ENCODE data around the gene OLFML3. TPM values are rescaled to one million over a fixed set of nuclear protein-coding genes. Genes with fewer than 3 reads are reported as not detected.
"Not testable (repeated sequence)": the region's sequence is repeated elsewhere in the genome, so short reads cannot be mapped to it uniquely, and the experiment has no call there.

OLFML3 gene
- polyA plus RNA-seq, 5 donors = 251 to 302 (median 269) TPM

GRCh38 chr1:113946678-113947387 lies 32.4 kb upstream of the OLFML3 start:
- DNase-seq = no peak

DNA sequence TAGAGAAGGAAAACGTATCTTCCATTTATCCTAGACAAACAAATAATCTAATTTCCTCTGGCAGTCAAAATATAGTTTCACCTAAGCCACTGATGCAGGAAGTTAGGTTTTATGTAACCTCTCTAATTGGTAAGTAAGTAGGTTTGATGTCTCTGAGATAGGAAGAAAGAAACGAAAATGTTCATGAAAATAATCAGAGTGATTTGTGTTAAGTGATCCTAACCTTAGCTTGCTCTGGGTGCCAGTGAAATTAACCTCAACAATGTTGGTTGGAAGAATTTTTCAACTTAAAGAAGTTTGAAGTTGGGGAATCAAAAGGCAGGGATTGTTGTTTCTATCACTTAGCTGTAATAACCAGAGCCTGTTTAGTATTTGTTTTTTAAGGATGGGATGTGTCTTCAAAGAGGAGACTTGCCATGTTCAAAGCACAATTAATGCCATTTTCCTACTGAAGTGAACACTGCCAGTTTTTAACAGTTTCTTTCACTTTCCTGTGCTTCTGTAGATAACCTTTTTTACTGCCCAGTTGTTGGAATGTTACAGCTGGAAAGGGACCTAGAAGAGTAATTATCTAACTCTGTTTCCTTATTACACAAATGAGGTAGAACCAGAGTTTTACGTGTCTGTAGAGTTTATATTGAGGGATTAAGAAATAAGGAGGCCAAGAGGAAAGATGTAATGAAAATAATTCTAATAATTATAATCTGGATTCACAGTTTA lies 31.7 kb upstream of the OLFML3 start:
- no peak for DNase-seq

DNA sequence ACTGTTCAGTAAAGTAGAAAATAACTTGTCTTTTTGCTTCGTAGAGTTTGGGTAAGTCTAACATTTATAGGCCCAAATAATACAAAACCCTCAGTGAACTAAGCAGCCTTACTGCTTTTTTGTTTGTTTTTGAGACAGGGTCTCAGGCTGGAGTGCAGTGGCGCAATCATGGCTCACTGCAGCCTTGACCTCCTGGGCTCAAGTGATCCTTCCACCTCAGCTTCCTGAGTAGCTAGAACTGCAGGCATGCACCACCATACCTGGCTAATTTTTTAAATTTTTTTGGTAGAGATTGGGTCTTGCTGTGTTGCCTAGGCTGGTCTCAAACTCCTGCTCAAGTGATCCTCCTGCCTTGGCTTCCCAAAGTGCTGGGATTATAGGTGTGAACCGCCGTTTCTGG lies 31.1 kb upstream of the OLFML3 start:
- not testable (repeated sequence) for DNase-seq

DNA sequence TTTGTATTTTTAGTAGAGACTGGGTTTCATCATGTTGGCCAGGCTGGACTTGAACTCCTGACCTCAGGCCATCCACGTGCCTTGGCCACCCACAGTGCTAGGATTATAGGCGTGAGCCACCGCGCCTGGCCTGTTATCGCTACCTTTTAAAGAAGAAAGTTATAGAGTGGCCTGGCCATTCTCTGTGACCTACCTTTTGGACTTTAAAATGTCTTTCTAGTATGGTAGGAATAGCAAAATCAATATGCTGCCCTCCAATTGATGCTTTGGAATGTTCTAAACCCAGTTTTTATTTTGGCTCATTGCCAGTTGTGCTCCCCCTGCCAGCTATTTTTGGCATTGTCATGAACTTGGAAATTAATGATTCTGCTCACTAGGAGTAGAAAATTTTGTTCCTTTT lies 30.3 kb upstream of the OLFML3 start:
- no peak for DNase-seq

- no peak for DNase-seq
Measured at GRCh38 chr1:113950908-113951307, 28.4 kb upstream of the OLFML3 start.

DNA sequence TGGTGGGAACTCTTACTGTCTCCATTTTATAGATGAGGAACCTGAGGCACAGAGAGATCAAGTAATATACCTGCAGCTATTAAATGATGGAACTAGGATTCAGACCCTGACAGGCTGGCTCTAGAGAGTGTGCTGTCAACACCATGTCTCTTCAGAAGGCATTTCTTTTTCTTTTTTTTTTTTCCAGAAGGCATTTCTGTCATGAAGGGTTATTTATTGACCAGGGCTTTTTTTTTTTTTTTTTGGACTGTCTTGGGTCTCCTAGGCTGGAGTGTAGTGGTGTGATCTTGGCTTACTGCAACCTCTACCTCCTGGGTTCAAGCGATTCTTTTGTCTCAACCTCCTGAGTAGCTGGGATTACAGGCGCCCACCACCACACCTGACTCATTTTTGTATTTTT lies 27.6 kb upstream of the OLFML3 start:
- no peak for DNase-seq

GRCh38 chr1:113957984-113958383 lies 21.3 kb upstream of the OLFML3 start:
- DNase-seq = no peak

GRCh38 chr1:113958691-113959090 lies 20.6 kb upstream of the OLFML3 start:
- no peak for DNase-seq

- no peak for DNase-seq
Measured at GRCh38 chr1:113963281-113963906, 15.9 kb upstream of the OLFML3 start.

DNA sequence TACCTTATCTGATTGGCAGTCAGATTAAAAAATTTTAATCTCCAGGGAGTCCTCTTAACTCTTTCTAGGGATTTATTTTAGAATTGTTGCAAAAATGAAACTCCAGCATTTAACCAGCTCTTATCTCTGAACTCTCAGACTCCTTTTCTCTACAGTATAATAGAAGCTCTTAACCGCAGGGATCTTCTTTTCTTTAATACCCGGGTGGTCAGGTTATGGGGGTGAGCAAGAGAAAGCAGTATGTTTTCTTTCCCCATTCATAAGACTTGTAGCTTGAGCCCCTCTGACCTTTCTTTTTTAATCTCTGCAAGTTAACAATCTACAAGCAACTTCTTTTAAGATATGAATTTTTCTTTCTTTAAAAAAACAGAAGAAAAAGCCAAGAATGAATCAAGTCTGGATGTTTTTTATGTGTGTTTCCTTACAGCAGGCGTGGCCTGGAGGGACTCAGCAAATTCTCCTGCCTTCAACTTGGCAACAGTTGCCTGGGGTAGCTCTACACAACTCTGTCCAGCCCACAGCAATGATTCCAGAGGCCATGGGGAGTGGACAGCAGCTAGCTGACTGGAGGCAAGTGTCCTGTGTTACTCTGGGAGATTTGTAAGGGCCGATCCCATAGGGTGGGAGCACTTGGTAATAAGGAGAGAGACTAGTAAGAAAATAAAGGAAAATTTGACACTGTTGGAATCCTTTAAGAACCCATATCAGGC lies 13.4 kb upstream of the OLFML3 start:
- DNase-seq = no peak

GRCh38 chr1:113972954-113973353 lies 6.3 kb upstream of the OLFML3 start:
- no peak for DNase-seq

- DNase-seq = no peak
Measured at GRCh38 chr1:113975211-113975895, 3.9 kb upstream of the OLFML3 start.

DNA sequence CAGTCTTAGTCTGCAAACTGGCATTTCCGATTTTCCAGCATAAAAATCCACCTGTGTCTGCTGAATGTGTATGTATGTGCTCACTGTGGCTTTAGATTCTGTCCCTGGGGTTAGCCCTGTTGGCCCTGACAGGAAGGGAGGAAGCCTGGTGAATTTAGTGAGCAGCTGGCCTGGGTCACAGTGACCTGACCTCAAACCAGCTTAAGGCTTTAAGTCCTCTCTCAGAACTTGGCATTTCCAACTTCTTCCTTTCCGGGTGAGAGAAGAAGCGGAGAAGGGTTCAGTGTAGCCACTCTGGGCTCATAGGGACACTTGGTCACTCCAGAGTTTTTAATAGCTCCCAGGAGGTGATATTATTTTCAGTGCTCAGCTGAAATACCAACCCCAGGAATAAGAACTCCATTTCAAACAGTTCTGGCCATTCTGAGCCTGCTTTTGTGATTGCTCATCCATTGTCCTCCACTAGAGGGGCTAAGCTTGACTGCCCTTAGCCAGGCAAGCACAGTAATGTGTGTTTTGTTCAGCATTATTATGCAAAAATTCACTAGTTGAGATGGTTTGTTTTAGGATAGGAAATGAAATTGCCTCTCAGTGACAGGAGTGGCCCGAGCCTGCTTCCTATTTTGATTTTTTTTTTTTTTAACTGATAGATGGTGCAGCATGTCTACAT lies 2.5 kb upstream of the OLFML3 start:
- DNase-seq = no peak

DNA sequence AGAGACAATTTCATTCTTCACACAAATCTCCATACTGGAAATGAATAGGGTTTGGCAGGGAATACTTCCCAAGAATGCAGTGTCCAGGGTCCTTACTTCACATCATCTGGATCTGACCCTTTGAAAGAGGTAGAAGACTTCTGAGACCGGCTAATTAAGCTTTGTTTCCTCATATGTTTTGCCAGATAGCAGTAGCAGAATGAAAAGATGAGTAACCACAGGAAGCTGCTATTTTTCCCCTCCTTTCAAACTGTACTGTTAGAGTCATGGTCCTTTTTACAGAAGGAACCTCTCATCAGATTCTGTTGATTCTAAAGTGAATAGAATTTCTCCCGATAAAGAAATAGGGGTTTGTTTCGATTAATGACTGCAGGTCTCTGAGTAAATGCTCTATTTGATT lies 1.4 kb upstream of the OLFML3 start:
- DNase-seq = no peak

DNA sequence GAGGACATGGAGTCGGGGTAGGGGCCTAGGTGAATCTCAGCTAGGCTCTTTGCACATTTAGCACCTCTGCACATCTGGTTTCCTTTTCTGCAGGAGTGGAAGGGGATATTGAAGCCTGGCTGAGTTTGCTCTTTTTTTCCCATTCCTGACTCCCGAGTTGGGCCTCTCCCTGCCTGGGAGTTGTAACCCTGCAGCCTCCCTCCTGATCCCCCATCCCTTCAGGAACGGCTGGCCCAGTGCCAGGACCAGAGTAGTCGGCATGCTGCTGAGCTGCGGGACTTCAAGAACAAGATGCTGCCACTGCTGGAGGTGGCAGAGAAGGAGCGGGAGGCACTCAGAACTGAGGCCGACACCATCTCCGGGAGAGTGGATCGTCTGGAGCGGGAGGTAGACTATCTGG lies 836 bp downstream of the OLFML3 start:
- DNase-seq = peak; percentile 67 to 75

GRCh38 chr1:113981962-113982931 lies 3.0 kb downstream of the OLFML3 start:
- peak; percentile 79 to 82 for DNase-seq

DNA sequence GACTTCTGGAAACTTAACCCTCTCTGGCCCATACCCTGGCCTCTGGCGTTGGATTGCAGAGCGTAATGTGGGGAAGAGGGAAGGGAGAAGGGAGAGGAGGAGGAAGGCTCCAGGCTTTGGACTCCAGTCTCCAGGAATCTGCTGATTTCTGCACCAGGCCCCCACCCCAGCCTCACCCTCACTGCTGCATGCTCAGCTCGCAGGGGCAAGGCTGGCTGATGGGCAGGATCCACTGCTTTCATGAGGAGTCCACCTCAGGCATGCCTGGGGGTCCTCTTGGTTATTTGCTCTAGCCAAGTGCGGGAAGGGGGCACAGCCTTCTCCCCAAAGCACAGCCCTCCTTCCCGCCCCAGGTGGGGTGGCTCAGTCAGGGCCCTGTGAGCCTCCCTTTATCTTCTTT lies 3.7 kb downstream of the OLFML3 start:
- no peak for DNase-seq

DNA sequence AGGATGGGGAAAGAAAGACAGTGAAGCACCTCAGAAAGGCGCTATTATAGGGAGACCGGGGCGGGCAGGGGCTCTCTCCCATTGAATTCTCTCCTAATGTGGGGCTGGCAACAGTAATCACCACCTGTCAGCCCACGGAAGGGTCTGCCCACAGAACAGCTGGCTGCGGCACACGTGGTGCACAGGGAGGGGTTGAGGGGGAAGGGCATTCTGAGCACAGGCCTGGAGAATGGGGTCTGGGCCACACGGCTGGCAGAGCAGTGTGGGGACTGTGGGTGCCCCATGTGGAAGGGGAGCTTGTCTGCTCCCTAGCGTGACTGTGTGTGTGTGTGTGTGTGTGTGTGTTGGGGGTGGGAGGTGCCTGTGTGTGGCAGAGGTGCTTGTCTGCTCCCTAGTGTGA lies 4.1 kb downstream of the OLFML3 start:
- DNase-seq = no peak

DNA sequence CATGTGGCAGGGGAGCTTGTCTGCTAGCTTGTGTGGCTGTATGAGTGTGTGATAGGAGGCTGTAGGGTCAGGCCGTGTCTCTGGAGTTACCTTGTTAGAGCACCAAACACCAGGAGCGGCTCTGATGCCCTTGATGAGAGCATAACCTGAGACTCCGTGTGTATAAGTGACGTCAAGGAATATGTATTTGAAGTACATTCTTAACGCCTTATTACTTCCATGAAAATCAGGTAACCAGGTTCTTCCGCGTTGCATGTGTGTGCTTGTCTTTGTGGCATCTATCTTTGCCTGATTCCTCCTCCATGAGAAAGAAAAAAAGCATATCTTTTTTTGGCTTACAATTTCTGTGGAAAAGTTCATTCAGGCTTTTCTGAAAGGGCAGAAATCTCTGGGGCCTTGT lies 4.6 kb downstream of the OLFML3 start:
- DNase-seq = no peak

DNA sequence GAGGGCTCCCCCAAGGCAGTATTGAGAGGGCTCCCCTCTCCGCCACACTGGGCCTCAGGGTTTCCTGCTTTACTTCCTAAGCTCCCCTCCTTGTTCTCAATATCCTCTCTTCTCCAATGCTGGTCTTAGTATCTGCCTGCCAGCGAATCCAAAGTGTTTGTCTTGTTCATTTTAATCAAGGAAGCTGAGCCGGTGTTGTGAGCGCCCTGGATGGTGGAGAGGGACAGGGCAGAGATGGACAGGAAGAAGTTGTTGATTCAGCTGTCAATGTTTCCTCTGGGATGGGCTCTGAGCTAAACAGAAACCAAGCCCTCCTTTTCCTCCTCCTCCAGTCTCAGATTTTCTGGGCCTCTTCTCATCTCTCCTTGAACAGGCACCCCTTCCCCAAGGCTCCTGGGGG lies 5.4 kb downstream of the OLFML3 start:
- DNase-seq = no peak

Data from right lung (tissue), 5 donors.